Immature natural killer cell (primary cell): ENCODE data around the gene CRISP2. TPM values are rescaled to one million over a fixed set of nuclear protein-coding genes. Genes with fewer than 3 reads are reported as not detected.
"Not testable (repeated sequence)": the region's sequence is repeated elsewhere in the genome, so short reads cannot be mapped to it uniquely, and the experiment has no call there.

Experiments
- DNase-seq, 3 donors: peaks; one replicate each; pipeline ENCODE4 v3.0.0; 2022; ENCODE audit warnings: mixed read lengths in 1 of 3
- H3K27ac Mint-ChIP-seq, 6 donors: one replicate each; pipeline ENCODE4 v1.8.0; 2020; ENCODE audit warnings: mixed read lengths in 6 of 6, mild to moderate bottlenecking in 5 of 6, inconsistent platforms in 4 of 6, moderate library complexity in 3 of 6
- H3K27me3 Mint-ChIP-seq, 3 donors: one replicate each; pipeline ENCODE4 v1.8.0; 2020 to 2021; ENCODE audit warnings: low read depth in 3 of 3, mild to moderate bottlenecking in 3 of 3, mixed read lengths in 3 of 3, moderate library complexity in 3 of 3, inconsistent platforms in 1 of 3
- H3K36me3 Mint-ChIP-seq, 3 donors: one replicate each; pipeline ENCODE4 v1.8.0; 2020; ENCODE audit warnings: mixed read lengths in 3 of 3, inconsistent platforms in 2 of 3, mild to moderate bottlenecking in 2 of 3
- H3K4me1 Mint-ChIP-seq, 2 donors: one replicate each; pipeline ENCODE4 v1.8.0; 2020; ENCODE audit warnings: inconsistent platforms in 2 of 2, mild to moderate bottlenecking in 2 of 2, mixed read lengths in 2 of 2, moderate library complexity in 1 of 2
- H3K4me3 Mint-ChIP-seq, 5 donors: one replicate each; pipeline ENCODE4 v1.8.0; 2020; ENCODE audit warnings: mild to moderate bottlenecking in 5 of 5, mixed read lengths in 5 of 5, inconsistent platforms in 3 of 5, moderate library complexity in 3 of 5
- H3K9me3 Mint-ChIP-seq, 6 donors: one replicate each; pipeline ENCODE4 v1.8.0; 2020; ENCODE audit warnings: mild to moderate bottlenecking in 6 of 6, mixed read lengths in 6 of 6, inconsistent platforms in 4 of 6, moderate library complexity in 3 of 6
- polyA plus RNA-seq, 3 donors: library from polyadenylated mRNA; unstranded; fragments of 300-500 nt; fragmentation: Illumina TruSeq; gene quantifications; one replicate each; pipeline ENCODE4 v1.2.3, GENCODE V29; 2021

Gene CRISP2
- polyA plus RNA-seq, 3 donors from 2014 or later = not detected

- DNase-seq = no peak
- Mint-ChIP-seq H3K36me3 (no peaks in the 10 kb centered on the region), H3K9me3 (peaks cover 3 to 9% (median 5%) of the 10 kb centered on the region in 6 donors), H3K4me3 (no peak overlapping the region), H3K27ac (no peak overlapping the region), H3K27me3 (no peaks in the 10 kb centered on the region), H3K4me1 (no peaks in the 10 kb centered on the region)
These were observed 36.6 kb downstream of the CRISP2 start for GRCh38 chr6:49676671-49677281.

- Mint-ChIP-seq H3K27me3 (no peaks in the 10 kb centered on the region), H3K4me3 (no peak overlapping the region), H3K9me3 (peaks cover 3 to 16% (median 8%) of the 10 kb centered on the region in 6 donors), H3K27ac (no peak overlapping the region), H3K36me3 (no peaks in the 10 kb centered on the region), H3K4me1 (no peaks in the 10 kb centered on the region)
- no peak for DNase-seq
These were observed 37.5 kb downstream of the CRISP2 start for GRCh38 chr6:49675816-49676215.

- peaks cover 0 to 2% (median 2%) of the 10 kb centered on the region in 3 donors for H3K27me3 Mint-ChIP-seq
- H3K4me3 Mint-ChIP-seq = no peak overlapping the region
- peaks cover 0 to 3% (median 0%) of the 10 kb centered on the region in 3 donors for H3K36me3 Mint-ChIP-seq
- no peak overlapping the region for H3K27ac Mint-ChIP-seq
- no peaks in the 10 kb centered on the region for H3K4me1 Mint-ChIP-seq
- H3K9me3 Mint-ChIP-seq = peaks cover 2 to 20% (median 11%) of the 10 kb centered on the region in 6 donors
- DNase-seq = no peak
These were observed 45.2 kb downstream of the CRISP2 start for GRCh38 chr6:49668083-49668511.

- peaks cover 0 to 3% (median 0%) of the 10 kb centered on the region in 3 donors for H3K36me3 Mint-ChIP-seq
- no peaks in the 10 kb centered on the region for H3K4me1 Mint-ChIP-seq
- peaks cover 0 to 2% (median 2%) of the 10 kb centered on the region in 3 donors for H3K27me3 Mint-ChIP-seq
- DNase-seq = no peak
- peaks cover 2 to 18% (median 11%) of the 10 kb centered on the region in 6 donors for H3K9me3 Mint-ChIP-seq
- no peak overlapping the region for H3K27ac Mint-ChIP-seq
- H3K4me3 Mint-ChIP-seq = no peak overlapping the region
These were observed 46.2 kb downstream of the CRISP2 start for GRCh38 chr6:49666930-49667757.

- H3K9me3 Mint-ChIP-seq = peaks cover 2 to 15% (median 12%) of the 10 kb centered on the region in 6 donors
- no peaks in the 10 kb centered on the region for H3K4me1 Mint-ChIP-seq
- peaks cover 0 to 2% (median 2%) of the 10 kb centered on the region in 3 donors for H3K27me3 Mint-ChIP-seq
- peaks cover 0 to 3% (median 0%) of the 10 kb centered on the region in 3 donors for H3K36me3 Mint-ChIP-seq
- H3K4me3 Mint-ChIP-seq = no peak overlapping the region
- no peak for DNase-seq
- H3K27ac Mint-ChIP-seq = no peak overlapping the region
These were observed 46.9 kb downstream of the CRISP2 start for GRCh38 chr6:49666480-49666879.

- H3K36me3 Mint-ChIP-seq = peaks cover 0 to 3% (median 0%) of the 10 kb centered on the region in 3 donors
- H3K27me3 Mint-ChIP-seq = peaks cover 0 to 2% (median 2%) of the 10 kb centered on the region in 3 donors
- H3K9me3 Mint-ChIP-seq = peaks cover 0 to 17% (median 8%) of the 10 kb centered on the region in 6 donors
- no peak overlapping the region for H3K27ac Mint-ChIP-seq
- no peak overlapping the region for H3K4me3 Mint-ChIP-seq
- no peaks in the 10 kb centered on the region for H3K4me1 Mint-ChIP-seq
- DNase-seq = no peak
These were observed 48.5 kb downstream of the CRISP2 start for GRCh38 chr6:49664817-49665216.

GRCh38 chr6:49664054-49664453 is 49.3 kb downstream of the CRISP2 start:
- H3K4me3 Mint-ChIP-seq, H3K36me3 Mint-ChIP-seq, H3K4me1 Mint-ChIP-seq, DNase-seq, H3K27ac Mint-ChIP-seq, H3K27me3 Mint-ChIP-seq: not testable (repeated sequence)
- peaks cover 2 to 17% (median 8%) of the 10 kb centered on the region in 6 donors for H3K9me3 Mint-ChIP-seq

- no peak for DNase-seq
- peaks cover 0 to 4% (median 2%) of the 10 kb centered on the region in 3 donors for H3K27me3 Mint-ChIP-seq
- H3K9me3 Mint-ChIP-seq = peaks cover 3 to 21% (median 9%) of the 10 kb centered on the region in 6 donors
- H3K27ac Mint-ChIP-seq = no peak overlapping the region
- peaks cover 0 to 3% (median 0%) of the 10 kb centered on the region in 3 donors for H3K36me3 Mint-ChIP-seq
- H3K4me3 Mint-ChIP-seq = no peak overlapping the region
- no peaks in the 10 kb centered on the region for H3K4me1 Mint-ChIP-seq
These were observed 50.5 kb downstream of the CRISP2 start for GRCh38 chr6:49662892-49663261.

- Mint-ChIP-seq H3K4me1 (no peaks in the 10 kb centered on the region), H3K27ac (no peak overlapping the region), H3K36me3 (peaks cover 0 to 3% (median 0%) of the 10 kb centered on the region in 3 donors), H3K27me3 (peaks cover 0 to 4% (median 2%) of the 10 kb centered on the region in 3 donors), H3K9me3 (peaks cover 3 to 21% (median 9%) of the 10 kb centered on the region in 6 donors), H3K4me3 (no peak overlapping the region)
- DNase-seq = no peak
These were observed 51.0 kb downstream of the CRISP2 start for GRCh38 chr6:49662231-49662891.

- Mint-ChIP-seq H3K36me3 (no peaks in the 10 kb centered on the region), H3K9me3 (peaks cover 2 to 21% (median 3%) of the 10 kb centered on the region in 6 donors), H3K27ac (no peak overlapping the region), H3K27me3 (peaks cover 0 to 4% (median 0%) of the 10 kb centered on the region in 3 donors), H3K4me1 (no peaks in the 10 kb centered on the region), H3K4me3 (no peak overlapping the region)
- DNase-seq = no peak
These were observed 59.4 kb downstream of the CRISP2 start for GRCh38 chr6:49653942-49654341.

GRCh38 chr6:49653438-49653837 is 59.9 kb downstream of the CRISP2 start:
- H3K27me3 Mint-ChIP-seq = peaks cover 0 to 2% (median 0%) of the 10 kb centered on the region in 3 donors
- no peaks in the 10 kb centered on the region for H3K4me1 Mint-ChIP-seq
- no peak overlapping the region for H3K27ac Mint-ChIP-seq
- no peak for DNase-seq
- no peak overlapping the region for H3K4me3 Mint-ChIP-seq
- H3K9me3 Mint-ChIP-seq = peaks cover 2 to 17% (median 3%) of the 10 kb centered on the region in 6 donors
- no peaks in the 10 kb centered on the region for H3K36me3 Mint-ChIP-seq

GRCh38 chr6:49651239-49651638 is 62.1 kb downstream of the CRISP2 start:
- Mint-ChIP-seq H3K36me3 (no peaks in the 10 kb centered on the region), H3K4me3 (no peak overlapping the region), H3K27ac (no peak overlapping the region), H3K27me3 (peaks cover 0 to 2% (median 0%) of the 10 kb centered on the region in 3 donors), H3K4me1 (no peaks in the 10 kb centered on the region), H3K9me3 (peaks cover 0 to 25% (median 2%) of the 10 kb centered on the region in 6 donors)
- DNase-seq = no peak

GRCh38 chr6:49649988-49650387 is 63.4 kb downstream of the CRISP2 start:
- H3K27me3 Mint-ChIP-seq = peaks cover 0 to 2% (median 1%) of the 10 kb centered on the region in 3 donors
- no peaks in the 10 kb centered on the region for H3K4me1 Mint-ChIP-seq
- H3K4me3 Mint-ChIP-seq = no peak overlapping the region
- H3K9me3 Mint-ChIP-seq = peaks cover 0 to 28% (median 3%) of the 10 kb centered on the region in 6 donors
- no peaks in the 10 kb centered on the region for H3K36me3 Mint-ChIP-seq
- no peak for DNase-seq
- no peak overlapping the region for H3K27ac Mint-ChIP-seq

GRCh38 chr6:49648036-49648435 is 65.3 kb downstream of the CRISP2 start:
- H3K4me1 Mint-ChIP-seq = no peaks in the 10 kb centered on the region
- no peak overlapping the region for H3K27ac Mint-ChIP-seq
- H3K9me3 Mint-ChIP-seq = peaks cover 0 to 25% (median 4%) of the 10 kb centered on the region in 6 donors
- H3K4me3 Mint-ChIP-seq = no peak overlapping the region
- DNase-seq = no peak
- H3K27me3 Mint-ChIP-seq = peaks cover 0 to 1% (median 1%) of the 10 kb centered on the region in 3 donors
- H3K36me3 Mint-ChIP-seq = no peaks in the 10 kb centered on the region
